H1 (cell line): ENCODE data around the gene CYTL1. TPM values are rescaled to one million over a fixed set of nuclear protein-coding genes. Genes with fewer than 3 reads are reported as not detected.

Experiments
- CBX8 ChIP-seq: fragments of 300-800, 300-1000 bp; sonication (generic); IDR thresholded peaks from 2 replicates; pipeline ENCODE4 v1.7.1; 2016; ENCODE audit warnings: low read depth, low read length, borderline replicate concordance
- CHD1 ChIP-seq: IDR thresholded peaks from 2 replicates; pipeline ENCODE4 v1.6.1; 2012; ENCODE audit warnings: low read depth, low read length, improper control_type of control experiment
- GTF2F1 ChIP-seq: IDR thresholded peaks from 2 replicates; pipeline ENCODE4 v1.6.1; 2012; ENCODE audit warnings: low read depth, low read length, improper control_type of control experiment, borderline replicate concordance
- SP1 ChIP-seq: IDR thresholded peaks from 2 replicates; pipeline ENCODE4 v1.6.1; 2011; ENCODE audit warnings: low read depth, low read length
- polyA plus RNA-seq, 7 experiments: library from polyadenylated mRNA; depleted of rRNA in 3 of 7; stranded (reverse) in 5 of 7; unstranded in 2 of 7; fragments of >200 nt in 5 of 7; fragments of 200-250 nt in 2 of 7; gene quantifications; 1 replicate in 5 of 7; 2 replicates in 1 of 7; 4 replicates in 1 of 7; pipeline versions ENCODE4 v1.2.1 to v1.2.3, GENCODE V29; 2011 to 2013; ENCODE audit warnings: missing spikeins in 2 of 7, mixed read lengths in 2 of 7
- total RNA-seq: library from RNA; stranded (reverse); fragmentation: NEBNext Ultra II Directional; extraction: Animal tissue kit (Norgen Biotek cat#: 25700); gene quantifications from 2 replicates; pipeline ENCODE4 v1.2.1, GENCODE V29; 2021
- TF ChIP-seq, protein P1 (sequence below): IDR thresholded peaks from 2 replicates; pipeline ENCODE4 v1.6.1; 2011; ENCODE audit warnings: low read depth, mild to moderate bottlenecking, low read length; ENCODE audit not compliant: insufficient read depth

Gene CYTL1
- total and polyA plus RNA-seq, 2 of the 8 experiments (the other 6 are each of a cell fraction or from before 2014, with no cell fraction given): 8.6 to 9.8 TPM

DNA sequence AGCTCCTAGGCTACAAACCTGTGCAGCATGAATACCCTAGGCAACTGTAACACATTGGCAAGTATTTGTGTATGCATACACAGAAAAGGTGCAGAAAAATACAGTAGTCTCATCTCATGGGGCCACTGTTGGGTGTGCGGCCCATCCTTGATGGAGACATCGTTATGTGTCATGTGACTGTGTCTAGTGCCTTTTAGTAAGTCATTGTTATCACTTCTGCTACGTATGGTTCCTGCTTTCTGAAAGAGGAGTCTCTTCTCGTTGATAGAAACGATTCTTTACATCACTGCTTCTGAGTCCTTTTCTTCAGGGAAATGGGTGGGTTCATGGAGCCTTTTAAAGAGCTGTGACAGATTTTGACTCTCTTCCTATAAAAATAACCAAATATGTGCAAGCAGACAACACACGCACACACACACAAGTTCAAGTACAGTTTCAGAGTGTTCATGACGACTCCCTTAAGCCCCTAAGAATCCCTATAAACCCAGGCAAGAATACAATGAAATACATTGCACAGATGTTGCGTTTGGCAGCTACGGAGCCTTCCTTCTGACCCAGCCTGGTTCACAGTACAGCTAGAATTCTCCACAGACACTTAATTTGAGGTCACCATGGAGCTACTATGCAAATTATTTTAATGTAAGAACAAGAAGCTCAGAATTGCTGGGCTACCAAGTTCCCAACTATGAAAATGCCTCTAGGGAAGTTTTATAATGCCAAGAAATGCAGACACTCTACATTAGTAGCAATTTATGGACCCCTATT, 21.8 kb upstream of the CYTL1 start (continued):
- TF ChIP-seq, protein P1, sequence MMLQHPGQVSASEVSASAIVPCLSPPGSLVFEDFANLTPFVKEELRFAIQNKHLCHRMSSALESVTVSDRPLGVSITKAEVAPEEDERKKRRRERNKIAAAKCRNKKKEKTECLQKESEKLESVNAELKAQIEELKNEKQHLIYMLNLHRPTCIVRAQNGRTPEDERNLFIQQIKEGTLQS: no peak
- no peak for TF ChIP-seq CHD1
- no peak for TF ChIP-seq CBX8
- TF ChIP-seq GTF2F1: no peak
- no peak for TF ChIP-seq SP1
